Right ventricle myocardium superior (tissue), 1 donor: ENCODE data around the gene ETV3L. TPM values are rescaled to one million over a fixed set of nuclear protein-coding genes. Genes with fewer than 3 reads are reported as not detected.

Experiments used
- ATAC-seq: fragments of 200-7000 bp; cut with Tn5 transposase; one replicate; pipeline ENCODE4 v1.9.1; 2020; ENCODE audit warnings: mild to moderate bottlenecking; ENCODE audit not compliant: poor library complexity
- DNase-seq: peaks from one replicate; pipeline ENCODE4 v3.0.0-alpha.2; 2020
- intact Hi-C: fragments of 100-400 bp; cut with DNase I; formaldehyde crosslinking; loops from one replicate; pipeline ENCODE4 v1.11.2; 2022
- total RNA-seq: library from RNA; stranded (reverse); fragmentation: NEBNext Ultra II Directional; extraction: Animal tissue kit (Norgen Biotek cat#: 25700); gene quantifications from one replicate; pipeline ENCODE4 v1.2.1, GENCODE V29; 2021
- donor health status: DM: no; HTN: yes; CAD: no; lungs with severe emphysema.

The ETV3L gene
- total RNA-seq, 1 donor from 2014 or later: not detected

DNA sequence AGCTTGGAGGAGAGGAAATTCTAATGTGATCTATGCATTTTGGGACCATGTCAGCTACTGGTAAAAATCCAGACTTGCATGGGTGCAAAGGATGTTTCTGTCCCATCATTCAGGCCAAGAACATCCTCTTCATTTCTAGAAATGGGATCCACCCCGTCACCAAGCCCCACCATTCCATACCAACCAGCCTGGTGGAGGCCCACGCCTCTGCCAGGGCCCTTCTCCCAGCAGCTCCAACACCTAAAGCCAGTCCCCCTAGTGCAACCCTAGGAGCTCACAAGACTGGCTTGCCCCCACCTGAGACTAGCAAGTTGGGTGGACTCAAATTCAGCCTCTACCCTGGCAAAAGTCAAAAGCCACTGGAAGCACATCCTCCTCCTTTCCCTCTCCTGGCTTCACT is 55.9 kb downstream of the ETV3L start:
- ATAC-seq (no peak), DNase-seq (no peak)
- intact Hi-C loops: loop anchor here (10.0 kb wide), 1 partner anchor 59 kb away; no protein-coding TSS in a partner anchor

DNA sequence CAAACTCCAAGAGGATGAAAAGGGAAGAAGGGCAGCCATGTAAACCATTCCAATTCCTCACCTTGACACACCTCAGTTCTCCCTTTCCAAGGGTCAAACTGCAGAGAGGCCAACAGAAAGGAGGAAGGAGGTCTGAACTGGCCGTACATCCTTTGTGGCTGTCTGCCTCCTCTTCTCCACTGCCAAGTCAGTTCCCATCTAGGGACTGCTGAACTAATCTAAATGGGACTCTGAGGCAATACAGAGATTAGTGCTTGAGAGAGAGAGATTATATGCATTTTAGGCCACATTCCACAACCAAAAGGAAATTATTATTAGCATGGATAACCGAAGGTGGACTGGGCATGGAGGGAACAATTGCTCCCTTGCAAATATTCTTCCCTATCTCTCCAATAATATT is 56.8 kb downstream of the ETV3L start:
- intact Hi-C loops: loop anchor here (10.0 kb wide), 1 partner anchor 58 kb away; no protein-coding TSS in a partner anchor
- no peak for ATAC-seq
- no peak for DNase-seq

Other genes with a start within 250 kb of the ETV3L start
- gene INSRR, start 240.7 kb downstream of the ETV3L start, total RNA-seq: 0.40 TPM
- 2.5 TPM for gene NTRK1, start 238.9 kb downstream of the ETV3L start, total RNA-seq
- 6.7 TPM for gene PEAR1, start 206.1 kb downstream of the ETV3L start, total RNA-seq
- not detected for gene LRRC71, start 179.2 kb downstream of the ETV3L start, total RNA-seq
- 29.9 TPM for gene ARHGEF11, start 54.1 kb downstream of the ETV3L start, total RNA-seq
- 16.4 TPM for gene ETV3, start 38.6 kb upstream of the ETV3L start, total RNA-seq